ENCODE data around the gene USP48.

The USP48 gene

GRCh38 chr1:21666576-21667320 is 116.2 kb downstream of the USP48 start:
- peak in 1 of 2 experiments; percentile 31 for DNase-seq

- no peak for DNase-seq
These were observed 117.0 kb downstream of the USP48 start for GRCh38 chr1:21665711-21666575.

DNA sequence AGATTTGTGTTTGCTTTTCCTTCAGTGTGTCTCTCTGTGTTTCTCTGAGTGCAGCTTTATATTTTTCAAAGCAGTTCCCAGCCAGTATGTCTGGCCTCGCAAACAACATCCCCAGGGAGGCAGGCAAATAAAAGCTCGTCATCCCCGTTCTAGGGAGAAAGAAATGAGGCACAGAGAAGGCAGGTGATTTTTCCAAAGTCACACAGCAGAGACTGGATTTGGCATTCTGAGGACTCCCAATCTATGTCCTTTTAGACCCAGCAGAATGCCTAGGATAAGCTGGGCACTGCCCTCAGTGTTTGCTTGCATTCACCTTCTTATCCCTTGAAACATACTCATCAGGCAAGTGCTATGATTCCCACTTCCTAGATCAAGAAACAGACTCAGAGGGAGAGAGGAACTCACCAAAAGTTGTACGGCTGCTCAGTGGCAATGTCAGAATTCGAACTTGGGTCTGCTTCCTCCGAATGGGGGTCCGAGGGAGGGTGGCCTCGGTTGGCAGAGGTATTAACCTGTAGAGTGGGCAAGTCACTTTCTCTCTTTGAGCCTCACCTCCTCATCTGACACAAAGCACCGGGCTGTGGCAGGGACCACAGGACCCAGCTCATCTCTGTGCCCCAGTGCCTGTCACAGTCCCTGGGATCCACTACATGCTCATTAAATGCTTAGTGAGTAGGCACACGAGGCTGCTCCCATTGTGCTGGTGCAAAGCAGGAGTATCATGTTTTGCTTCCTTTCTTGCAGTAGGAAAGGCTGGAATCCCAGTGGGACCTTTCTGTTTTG is 118.0 kb downstream of the USP48 start:
- no peak for DNase-seq

DNA sequence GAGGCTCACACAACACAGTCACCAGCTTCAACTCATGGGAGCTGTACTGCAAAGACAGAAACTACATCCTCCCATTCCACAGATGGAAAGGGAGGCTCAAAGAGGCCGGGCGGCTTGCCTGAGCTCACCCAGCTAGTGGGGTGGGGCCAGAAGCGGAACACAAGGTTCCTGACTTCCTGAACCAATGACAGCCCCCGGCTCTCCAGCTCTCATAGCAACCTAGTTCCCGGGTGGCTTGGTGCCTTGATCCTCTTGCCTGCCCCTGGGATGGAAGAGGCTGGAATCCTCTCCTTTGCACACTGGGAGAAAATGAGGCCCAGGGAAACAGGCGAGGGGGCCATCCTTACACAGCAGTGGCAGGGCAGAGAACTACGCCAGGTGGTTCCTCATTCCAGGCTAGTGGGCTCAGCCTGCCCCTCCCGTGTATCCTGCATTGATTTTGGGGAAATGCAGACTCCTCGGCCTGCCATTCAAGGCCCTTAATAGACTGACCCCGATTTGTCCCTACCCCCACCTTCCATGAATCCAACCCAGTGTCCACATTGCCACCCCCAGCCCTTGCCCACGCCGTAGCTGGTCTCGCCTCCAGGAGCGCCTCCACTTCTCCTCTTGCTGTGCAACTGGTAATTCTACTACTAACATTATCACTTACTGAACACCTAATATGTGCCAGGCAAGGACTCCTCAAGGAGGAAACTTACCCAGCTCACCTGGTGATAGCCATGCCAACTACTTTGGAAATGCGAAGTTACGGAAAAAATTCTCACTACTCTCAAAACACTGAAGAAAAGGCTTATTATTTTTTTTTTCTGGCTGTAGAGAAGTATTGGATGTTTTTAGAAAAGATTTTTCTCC is 118.8 kb downstream of the USP48 start:
- DNase-seq, result no peak

GRCh38 chr1:21663248-21663950 is 119.5 kb downstream of the USP48 start:
- no peak for DNase-seq

- DNase-seq, result no peak
These were observed 120.3 kb downstream of the USP48 start for GRCh38 chr1:21662426-21663247.

- no peak for DNase-seq
These were observed 121.1 kb downstream of the USP48 start for GRCh38 chr1:21661886-21662285.

DNA sequence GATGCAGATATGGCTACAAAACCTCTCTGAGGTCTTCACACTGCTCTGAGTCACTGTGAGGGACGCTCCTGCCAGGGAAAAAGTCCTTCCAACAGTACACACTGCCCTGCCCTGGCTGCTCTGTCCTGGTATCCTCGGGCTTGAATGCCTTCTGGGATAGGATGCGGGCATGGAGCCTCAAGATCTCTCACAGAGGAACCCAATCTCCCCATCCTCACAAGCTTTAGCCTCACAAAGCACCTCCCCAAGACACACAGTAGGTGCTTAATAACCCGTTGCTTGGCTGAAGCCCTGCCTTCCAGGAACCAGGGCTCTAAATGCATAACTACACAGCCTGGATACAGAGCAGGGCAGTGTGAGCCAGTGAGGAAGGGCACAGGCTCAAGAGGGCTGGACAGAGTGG is 123.0 kb downstream of the USP48 start:
- no peak for DNase-seq

- DNase-seq, result peak; percentile 80 to 86
These were observed 123.6 kb downstream of the USP48 start for GRCh38 chr1:21659099-21659923.

GRCh38 chr1:21657456-21658190 is 125.3 kb downstream of the USP48 start:
- DNase-seq, result no peak

DNA sequence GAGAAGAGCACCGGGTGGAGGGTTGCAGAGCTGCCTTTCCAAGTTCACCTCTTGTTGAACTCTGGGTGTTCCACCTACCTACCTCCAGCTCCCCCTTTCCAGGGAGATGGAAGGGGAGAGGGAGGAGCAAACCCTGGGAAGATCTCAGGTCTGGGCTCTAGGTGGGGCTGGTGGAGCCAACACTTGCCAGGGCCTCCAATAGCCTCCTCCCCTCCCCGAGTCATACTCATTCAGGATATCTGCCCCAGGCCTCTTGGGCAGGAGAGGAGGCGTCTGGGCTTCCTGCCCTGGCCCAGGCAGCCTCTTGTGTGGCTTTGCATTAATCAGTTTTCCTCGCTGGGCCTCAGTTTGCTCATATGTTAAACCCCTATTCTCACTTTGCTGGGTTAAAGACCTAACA is 127.2 kb downstream of the USP48 start:
- peak in 1 of 2 experiments; percentile 30 for DNase-seq

DNA sequence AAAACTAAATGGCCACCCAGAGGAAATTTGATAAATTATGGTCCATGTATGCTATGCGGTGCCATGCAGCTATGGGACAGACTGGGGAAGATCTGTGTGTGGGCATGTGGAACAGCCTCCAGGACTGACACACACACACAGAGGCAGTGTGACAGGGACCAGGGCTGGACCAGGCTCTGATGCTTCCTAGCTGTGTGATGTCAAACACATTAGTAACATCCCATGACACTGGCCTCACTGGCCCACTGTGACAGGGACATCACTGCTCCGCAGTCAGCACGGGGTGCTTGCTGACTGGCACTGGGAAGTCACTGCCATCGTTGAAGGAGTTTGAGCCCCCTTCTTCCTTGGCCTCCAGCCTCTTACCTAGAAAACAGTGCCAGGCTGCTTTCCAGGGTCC is 127.7 kb downstream of the USP48 start:
- DNase-seq, result no peak

- no peak for DNase-seq
These were observed 128.7 kb downstream of the USP48 start for GRCh38 chr1:21654209-21654608.

DNA sequence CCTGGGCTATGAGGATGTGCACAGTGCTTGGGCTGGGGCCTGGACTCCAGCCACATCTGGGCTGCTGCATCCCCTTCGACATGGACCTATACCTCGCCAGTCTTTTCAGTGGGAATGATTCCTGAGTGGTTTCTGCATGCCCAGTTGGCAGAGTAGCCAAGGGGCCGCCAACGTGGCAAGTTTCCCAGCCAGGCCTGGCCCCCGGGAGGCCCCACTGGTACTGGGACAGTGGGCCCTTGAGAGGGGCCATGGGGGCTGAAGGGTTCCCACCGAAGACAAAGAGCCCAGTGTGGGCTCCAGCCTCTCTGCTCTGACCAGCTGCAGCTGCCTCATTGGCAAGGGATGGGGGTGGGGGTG is 129.2 kb downstream of the USP48 start:
- DNase-seq, result no peak

GRCh38 chr1:21652937-21653743 is 129.8 kb downstream of the USP48 start:
- DNase-seq, result no peak

DNA sequence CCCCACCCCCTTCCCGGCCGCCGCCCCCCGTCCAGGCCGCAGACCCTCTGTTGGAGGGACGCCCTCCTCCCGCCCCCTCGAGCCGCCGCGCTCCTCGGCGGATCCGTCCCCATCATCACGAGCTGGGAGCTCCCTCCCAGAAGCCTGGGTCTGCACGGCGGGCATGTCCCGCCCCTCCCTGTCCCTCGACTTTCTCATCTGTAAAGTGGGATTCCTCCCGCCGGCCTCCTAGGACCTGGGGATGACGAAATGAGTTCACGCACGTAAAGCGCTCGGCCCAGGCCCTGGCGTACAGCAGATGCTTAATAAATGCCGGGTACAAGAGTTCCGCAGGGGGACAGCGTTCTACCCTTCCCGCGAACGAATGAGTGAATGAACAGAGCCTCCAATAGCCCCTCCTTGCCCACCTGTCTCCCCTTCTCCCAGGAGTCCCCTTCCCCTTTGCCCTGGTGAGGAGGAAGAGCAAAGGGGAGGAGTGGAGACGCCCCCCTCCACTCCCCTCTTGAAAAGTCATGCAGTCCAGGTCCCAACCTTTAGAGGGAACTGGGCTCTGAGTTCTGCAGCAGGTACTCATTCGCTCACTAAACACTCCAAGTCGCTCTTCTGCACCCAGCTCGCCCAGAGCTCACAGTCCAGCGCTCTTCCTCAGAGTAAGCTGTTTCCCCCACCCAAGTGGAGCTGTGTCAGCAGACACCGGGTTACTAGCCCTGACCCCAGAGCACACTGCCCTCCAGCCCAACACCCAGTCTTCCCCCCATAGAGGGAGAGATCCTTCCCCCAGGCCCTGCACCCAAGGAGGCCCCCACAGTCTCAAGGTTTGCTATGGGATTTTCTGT is 130.6 kb downstream of the USP48 start:
- DNase-seq, result no peak

Measured in NCI-H2081 (cell line).